NCI-H524 treated with DMSO at 0.1 percent for 48 hours (cell line): ENCODE results near the gene GNAQ.

Source experiments
- DNase-seq: peaks from one replicate; lab custom pipeline; 2025; lab: John Stamatoyannopoulos, UW

The GNAQ gene

GRCh38 chr9:77944556-77945243 lies 86.9 kb downstream of the GNAQ start:
- DNase-seq = no peak

DNA sequence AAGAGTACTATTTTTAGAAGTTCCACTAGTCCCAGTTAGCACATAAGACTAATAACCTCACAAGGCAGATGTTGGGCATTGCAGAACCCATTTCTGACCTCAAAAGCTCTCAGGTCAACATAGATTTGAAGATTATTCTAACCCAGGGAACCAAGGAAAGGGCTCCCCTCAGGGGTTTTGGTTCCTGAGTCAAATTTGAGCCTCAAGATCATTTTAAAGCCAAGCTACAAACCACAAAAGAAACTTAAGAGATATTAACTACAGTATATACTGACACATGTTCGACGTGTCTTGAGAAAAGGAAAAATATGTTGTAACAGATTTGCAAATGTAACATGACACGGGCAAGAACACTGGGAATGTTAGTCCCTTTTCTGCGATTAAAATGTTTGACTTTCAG lies 88.6 kb downstream of the GNAQ start:
- DNase-seq = no peak

DNA sequence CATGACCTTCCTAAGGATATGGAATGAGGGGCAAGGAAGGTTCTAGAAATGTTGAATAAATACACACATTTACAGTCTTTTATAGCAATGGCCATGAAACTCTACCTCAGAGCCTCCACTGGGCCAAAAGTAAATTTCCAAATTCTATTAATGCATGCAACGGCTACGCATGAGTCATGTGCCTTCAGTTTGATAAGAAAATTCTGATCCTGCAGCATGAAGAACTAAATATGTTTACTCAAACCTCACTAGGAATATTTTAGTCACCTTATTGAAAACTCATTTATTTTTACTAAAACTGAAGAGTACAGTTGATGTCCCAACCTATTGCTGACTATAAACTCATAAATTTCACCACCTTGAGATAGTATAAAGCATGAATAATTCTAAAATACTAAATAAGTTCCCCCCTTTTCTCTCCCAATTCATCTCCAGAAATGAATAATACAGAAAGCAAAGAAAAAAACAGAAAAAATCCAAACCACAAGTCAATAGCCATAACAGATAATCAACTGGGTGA lies 92.4 kb downstream of the GNAQ start:
- DNase-seq = no peak

GRCh38 chr9:77938163-77938562 lies 93.4 kb downstream of the GNAQ start:
- no peak for DNase-seq

- no peak for DNase-seq
Measured at GRCh38 chr9:77935974-77936373, 95.6 kb downstream of the GNAQ start.

DNA sequence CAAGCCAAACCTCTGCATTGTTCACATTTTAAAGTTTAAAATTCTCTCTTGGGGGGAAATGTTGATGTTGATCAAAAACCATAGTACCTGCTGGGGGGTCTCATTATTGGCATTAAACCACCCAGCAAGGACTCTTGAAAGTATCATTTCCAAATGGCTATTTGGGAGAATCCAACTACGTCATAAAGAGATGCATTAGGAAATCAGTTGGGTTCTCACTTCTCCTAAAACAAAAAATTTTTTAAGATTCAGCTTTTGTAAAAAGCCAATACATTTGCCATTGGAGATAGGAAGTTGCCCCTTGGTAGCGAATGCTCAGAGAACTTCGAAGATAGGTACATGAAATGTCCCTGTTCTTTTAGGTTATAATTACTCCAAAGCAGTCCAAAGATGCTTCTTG lies 96.4 kb downstream of the GNAQ start:
- DNase-seq = no peak

DNA sequence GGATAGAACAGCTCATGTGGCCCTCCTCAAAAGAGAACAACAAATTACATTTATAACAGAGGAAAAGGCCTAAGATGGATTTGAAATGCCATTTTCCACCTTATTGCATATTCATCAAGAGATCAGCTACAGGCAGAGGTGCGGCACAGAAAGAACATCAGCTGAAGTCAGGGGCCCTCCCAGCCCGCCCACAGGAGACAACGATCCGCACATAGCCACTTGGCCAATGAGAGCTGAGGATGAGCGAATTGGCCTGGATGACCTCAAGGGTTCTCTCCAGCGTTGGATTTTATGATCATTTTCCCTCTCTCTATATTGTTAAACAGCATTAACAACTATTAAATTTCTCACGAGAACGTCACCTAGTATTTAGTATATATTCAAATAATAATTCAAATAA lies 97.6 kb downstream of the GNAQ start:
- no peak for DNase-seq

- no peak for DNase-seq
Measured at GRCh38 chr9:77933019-77933418, 98.6 kb downstream of the GNAQ start.

GRCh38 chr9:77929942-77930341 lies 101.7 kb downstream of the GNAQ start:
- DNase-seq = no peak

GRCh38 chr9:77927265-77927664 lies 104.3 kb downstream of the GNAQ start:
- DNase-seq = no peak

DNA sequence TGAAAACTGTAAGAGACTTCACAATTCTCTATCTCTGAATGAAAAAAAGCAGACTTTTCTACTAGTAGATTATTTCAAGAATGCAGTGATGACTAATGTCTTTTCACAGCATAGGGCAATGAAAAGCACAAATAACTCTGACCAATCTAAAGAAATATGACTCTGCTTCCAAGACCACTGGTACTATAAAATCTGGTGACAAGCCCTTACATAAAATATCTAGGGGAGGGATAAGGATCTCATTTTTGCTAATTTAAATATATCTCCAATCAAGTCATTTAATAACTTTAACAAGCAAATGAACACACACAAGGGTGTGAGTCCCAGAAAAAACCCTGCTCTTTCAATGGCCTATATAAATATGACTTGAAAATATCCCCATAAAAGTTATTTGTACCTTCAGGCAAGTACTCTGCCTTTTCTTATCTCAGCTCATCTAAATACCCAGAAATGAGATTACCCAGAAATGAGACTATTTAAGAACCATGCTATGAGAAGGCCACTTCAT lies 105.2 kb downstream of the GNAQ start:
- DNase-seq = no peak

GRCh38 chr9:77922591-77922990 lies 109.0 kb downstream of the GNAQ start:
- DNase-seq = no peak

GRCh38 chr9:77917800-77918199 lies 113.8 kb downstream of the GNAQ start:
- no peak for DNase-seq

- DNase-seq = no peak
Measured at GRCh38 chr9:77916820-77917219, 114.8 kb downstream of the GNAQ start.

GRCh38 chr9:77916410-77916819 lies 115.2 kb downstream of the GNAQ start:
- DNase-seq = no peak

- DNase-seq = no peak
Measured at GRCh38 chr9:77915744-77916143, 115.9 kb downstream of the GNAQ start.

GRCh38 chr9:77912895-77913693 lies 118.5 kb downstream of the GNAQ start:
- no peak for DNase-seq

GRCh38 chr9:77911928-77912327 lies 119.7 kb downstream of the GNAQ start:
- no peak for DNase-seq

GRCh38 chr9:77910194-77910621 lies 121.4 kb downstream of the GNAQ start:
- no peak for DNase-seq

GRCh38 chr9:77909306-77909705 lies 122.3 kb downstream of the GNAQ start:
- DNase-seq = no peak

DNA sequence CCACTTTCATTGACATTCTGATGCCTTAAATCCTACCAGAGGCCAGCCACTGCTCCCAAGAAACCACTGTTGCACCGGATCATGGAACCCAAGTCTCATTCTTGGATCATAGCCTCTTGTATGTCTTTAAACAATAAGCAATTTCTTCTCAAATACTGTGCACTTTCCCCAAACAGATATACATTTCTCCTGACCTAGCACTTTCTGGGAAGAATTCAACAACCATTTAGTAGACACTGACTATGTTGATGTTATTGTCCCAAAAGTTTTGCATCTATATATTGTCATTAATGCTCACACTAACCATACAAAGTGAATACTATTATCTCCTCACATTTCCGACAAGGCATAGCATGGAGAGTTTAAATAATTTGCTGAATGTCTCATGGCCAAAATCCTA lies 123.3 kb downstream of the GNAQ start:
- no peak for DNase-seq

DNA sequence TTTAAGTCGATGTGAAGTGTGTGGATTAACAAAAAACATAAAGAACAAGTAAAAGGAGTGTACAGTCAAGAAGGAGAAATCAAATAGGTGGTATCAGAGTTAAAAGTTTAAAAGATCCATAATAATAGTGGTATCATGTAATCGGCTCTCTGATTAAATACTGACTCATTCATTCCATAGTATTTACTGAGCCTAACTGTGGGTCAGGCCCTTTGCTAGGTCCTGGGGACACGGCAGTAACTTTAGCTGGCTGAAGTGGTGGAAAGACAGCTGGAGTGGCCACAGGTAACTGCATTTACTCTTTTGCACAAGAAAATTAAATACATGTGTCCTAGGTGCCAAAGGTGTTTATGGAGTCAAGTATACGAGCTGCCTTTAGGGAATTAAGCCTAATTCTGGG lies 124.0 kb downstream of the GNAQ start:
- no peak for DNase-seq

GRCh38 chr9:77906991-77907390 lies 124.6 kb downstream of the GNAQ start:
- DNase-seq = no peak
